ENCODE data around the gene HERC3. TPM values are rescaled to one million over a fixed set of nuclear protein-coding genes. Genes with fewer than 3 reads are reported as not detected.

The HERC3 gene
- total RNA-seq, 1 donor from 2014 or later, result 8.5 TPM

- Mint-ChIP-seq H3K9me3 (ENCODE audit: unreplicated experiment) (no peaks in the 10 kb centered on the region), H3K27me3 (ENCODE audit: low read depth, unreplicated experiment) (no peaks in the 10 kb centered on the region), H3K36me3 (ENCODE audit: low read depth, unreplicated experiment) (no peaks in the 10 kb centered on the region), H3K27ac (ENCODE audit: unreplicated experiment) (peak overlapping the region; percentile 18), H3K4me3 (ENCODE audit: unreplicated experiment) (no peak overlapping the region), H3K4me1 (ENCODE audit: low read depth, unreplicated experiment) (peaks cover 7% of the 10 kb centered on the region)
- DNase-seq (ENCODE audit: low read depth) (peak; percentile 58), FAIRE-seq (no peak)
- H3K27ac ChIP-seq (ENCODE audit: low read depth, low read length), result peak overlapping the region; percentile 44
- no peaks in the 10 kb centered on the region for H3K9me3 ChIP-seq (ENCODE audit: insufficient read depth, low read depth, low read length)
- H2AFZ ChIP-seq (ENCODE audit: low read depth, low read length), result no peak overlapping the region
- no peaks in the 10 kb centered on the region for H3K36me3 ChIP-seq (ENCODE audit: insufficient read depth, low read length)
- no peak overlapping the region for H3K4me3 ChIP-seq (ENCODE audit: insufficient read depth, low read depth, low read length)
- peaks cover 5% of the 10 kb centered on the region for H3K4me1 ChIP-seq (ENCODE audit: insufficient read depth, low read length)
- no peak overlapping the region for H3K4me2 ChIP-seq (ENCODE audit: low read length)
- no peaks in the 10 kb centered on the region for H4K20me1 ChIP-seq (ENCODE audit: insufficient read depth, low read length)
- no peaks in the 10 kb centered on the region for H3K27me3 ChIP-seq (ENCODE audit: insufficient read depth, low read length)
- TF ChIP-seq EZH2 (IDR thresholded peaks at IDR 0.05; ENCODE audit: insufficient read depth, low read length) (no peak), CTCF (IDR thresholded peaks at IDR 0.05; ENCODE audit: insufficient read depth, low read depth, low read length) (no peak)
- no peaks in the 10 kb centered on the region for H3K79me2 ChIP-seq (ENCODE audit: insufficient read depth, low read length)
- H3K9ac ChIP-seq (ENCODE audit: low read length), result no peak overlapping the region
Measured at GRCh38 chr4:88674979-88675378, 82.7 kb downstream of the HERC3 start.

GRCh38 chr4:88675543-88675942, 83.3 kb downstream of the HERC3 start:
- no peaks in the 10 kb centered on the region for H3K27me3 Mint-ChIP-seq (ENCODE audit: low read depth, unreplicated experiment)
- Histone ChIP-seq H3K4me2 (ENCODE audit: low read length) (no peak overlapping the region), H4K20me1 (ENCODE audit: insufficient read depth, low read length) (no peaks in the 10 kb centered on the region), H3K9ac (ENCODE audit: low read length) (no peak overlapping the region), H3K9me3 (ENCODE audit: insufficient read depth, low read depth, low read length) (no peaks in the 10 kb centered on the region), H3K27ac (ENCODE audit: low read depth, low read length) (no peak overlapping the region), H3K4me1 (ENCODE audit: insufficient read depth, low read length) (peaks cover 5% of the 10 kb centered on the region), H3K79me2 (ENCODE audit: insufficient read depth, low read length) (no peaks in the 10 kb centered on the region), H2AFZ (ENCODE audit: low read depth, low read length) (no peak overlapping the region), H3K27me3 (ENCODE audit: insufficient read depth, low read length) (no peaks in the 10 kb centered on the region), H3K36me3 (ENCODE audit: insufficient read depth, low read length) (peaks cover 2% of the 10 kb centered on the region), H3K4me3 (ENCODE audit: insufficient read depth, low read depth, low read length) (no peak overlapping the region)
- FAIRE-seq (peak; percentile 56), DNase-seq (ENCODE audit: low read depth) (peak; percentile 78)
- TF ChIP-seq EZH2 (IDR thresholded peaks at IDR 0.05; ENCODE audit: insufficient read depth, low read length) (no peak), CTCF (IDR thresholded peaks at IDR 0.05; ENCODE audit: insufficient read depth, low read depth, low read length) (no peak)
- H3K4me1 Mint-ChIP-seq (ENCODE audit: low read depth, unreplicated experiment), result peaks cover 7% of the 10 kb centered on the region
- H3K9me3 Mint-ChIP-seq (ENCODE audit: unreplicated experiment), result no peaks in the 10 kb centered on the region
- no peak overlapping the region for H3K4me3 Mint-ChIP-seq (ENCODE audit: unreplicated experiment)
- H3K36me3 Mint-ChIP-seq (ENCODE audit: low read depth, unreplicated experiment), result no peaks in the 10 kb centered on the region
- no peak overlapping the region for H3K27ac Mint-ChIP-seq (ENCODE audit: unreplicated experiment)

- H3K9me3 ChIP-seq (ENCODE audit: insufficient read depth, low read depth, low read length), result no peaks in the 10 kb centered on the region
- Mint-ChIP-seq H3K27me3 (ENCODE audit: low read depth, unreplicated experiment) (no peaks in the 10 kb centered on the region), H3K4me1 (ENCODE audit: low read depth, unreplicated experiment) (no peaks in the 10 kb centered on the region), H3K36me3 (ENCODE audit: low read depth, unreplicated experiment) (peaks cover 6% of the 10 kb centered on the region), H3K27ac (ENCODE audit: unreplicated experiment) (no peak overlapping the region), H3K4me3 (ENCODE audit: unreplicated experiment) (no peak overlapping the region), H3K9me3 (ENCODE audit: unreplicated experiment) (peaks cover 3% of the 10 kb centered on the region)
- FAIRE-seq (no peak), DNase-seq (ENCODE audit: low read depth) (no peak)
- H3K36me3 ChIP-seq (ENCODE audit: insufficient read depth, low read length), result peaks cover 4% of the 10 kb centered on the region
- no peaks in the 10 kb centered on the region for H3K79me2 ChIP-seq (ENCODE audit: insufficient read depth, low read length)
- H3K27ac ChIP-seq (ENCODE audit: low read depth, low read length), result no peak overlapping the region
- H3K27me3 ChIP-seq (ENCODE audit: insufficient read depth, low read length), result no peaks in the 10 kb centered on the region
- no peak for TF ChIP-seq CTCF (IDR thresholded peaks at IDR 0.05; ENCODE audit: insufficient read depth, low read depth, low read length)
- TF ChIP-seq EZH2 (IDR thresholded peaks at IDR 0.05; ENCODE audit: insufficient read depth, low read length), result no peak
- no peak overlapping the region for H3K4me2 ChIP-seq (ENCODE audit: low read length)
- no peaks in the 10 kb centered on the region for H3K4me1 ChIP-seq (ENCODE audit: insufficient read depth, low read length)
- no peak overlapping the region for H2AFZ ChIP-seq (ENCODE audit: low read depth, low read length)
- H4K20me1 ChIP-seq (ENCODE audit: insufficient read depth, low read length), result no peaks in the 10 kb centered on the region
- H3K9ac ChIP-seq (ENCODE audit: low read length), result no peak overlapping the region
- H3K4me3 ChIP-seq (ENCODE audit: insufficient read depth, low read depth, low read length), result no peak overlapping the region
Measured at GRCh38 chr4:88681209-88681608, 88.9 kb downstream of the HERC3 start.
